Activated CD4-positive, CD25-positive, alpha-beta regulatory T cell treated with anti-CD3 and anti-CD28 coated beads, Interleukin-2, amount 50 U/mL, for 72 hours (primary cell): ENCODE measurements around the gene CBLN3.
"Not testable (repeated sequence)": the region's sequence is repeated elsewhere in the genome, so short reads cannot be mapped to it uniquely, and the experiment has no call there.

Experiments used
- DNase-seq: peaks from one replicate; pipeline ENCODE4 v3.0.0; 2021

Gene CBLN3

DNA sequence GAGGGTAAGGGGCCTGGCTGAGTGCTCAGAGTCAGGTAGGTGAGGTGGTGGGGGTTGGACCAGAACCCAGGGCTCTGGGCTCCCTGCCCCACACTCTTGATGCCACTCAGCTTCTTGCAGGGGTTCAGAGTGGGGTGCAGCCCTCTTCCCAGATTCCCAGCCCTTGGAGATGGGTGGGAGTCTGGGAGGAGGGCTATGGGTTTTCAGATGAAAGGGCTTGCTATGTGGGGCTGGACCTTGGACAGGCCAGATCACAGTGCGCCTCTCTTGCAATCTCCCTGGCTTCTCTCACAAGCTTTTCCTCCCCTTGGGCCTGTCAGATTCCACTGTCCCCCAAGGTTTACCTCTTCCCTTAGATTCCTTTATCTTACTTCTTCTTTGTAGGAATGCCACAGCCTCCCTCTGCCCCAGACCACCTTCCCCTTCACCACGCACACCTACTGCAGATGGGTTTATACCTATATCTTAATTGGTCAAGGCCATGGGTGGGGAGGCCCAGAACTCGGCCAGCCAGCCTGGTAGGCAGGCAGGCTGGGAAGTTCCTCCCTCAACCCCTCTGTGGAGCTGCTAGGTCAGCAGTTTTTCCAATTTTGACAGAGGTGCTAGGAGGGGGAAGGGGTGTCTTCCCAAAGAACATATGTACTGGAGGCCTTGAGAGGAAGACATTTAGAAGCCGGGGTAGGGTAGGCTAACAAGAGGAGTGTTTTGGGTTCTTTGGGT lies 29.3 kb downstream of the CBLN3 start:
- no peak for DNase-seq

DNA sequence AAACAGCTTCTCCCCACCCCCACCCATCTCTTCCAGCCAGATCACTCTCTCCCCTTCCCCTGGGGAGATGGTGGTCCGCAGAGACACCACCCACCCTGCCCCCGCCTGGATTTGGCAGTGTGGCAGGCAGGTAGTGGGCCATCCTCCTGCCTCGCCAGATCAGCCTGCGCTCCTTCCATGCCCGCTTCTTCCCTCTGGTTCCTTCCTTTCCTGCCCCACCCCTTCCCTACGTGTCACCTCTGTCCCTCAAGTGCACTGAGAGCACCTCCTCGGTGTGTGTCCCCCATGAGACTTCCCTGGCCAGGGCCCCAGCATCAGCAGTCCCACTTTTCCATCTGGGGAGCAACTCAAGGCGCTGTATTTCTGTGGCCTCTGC lies 30.0 kb downstream of the CBLN3 start:
- DNase-seq = no peak

DNA sequence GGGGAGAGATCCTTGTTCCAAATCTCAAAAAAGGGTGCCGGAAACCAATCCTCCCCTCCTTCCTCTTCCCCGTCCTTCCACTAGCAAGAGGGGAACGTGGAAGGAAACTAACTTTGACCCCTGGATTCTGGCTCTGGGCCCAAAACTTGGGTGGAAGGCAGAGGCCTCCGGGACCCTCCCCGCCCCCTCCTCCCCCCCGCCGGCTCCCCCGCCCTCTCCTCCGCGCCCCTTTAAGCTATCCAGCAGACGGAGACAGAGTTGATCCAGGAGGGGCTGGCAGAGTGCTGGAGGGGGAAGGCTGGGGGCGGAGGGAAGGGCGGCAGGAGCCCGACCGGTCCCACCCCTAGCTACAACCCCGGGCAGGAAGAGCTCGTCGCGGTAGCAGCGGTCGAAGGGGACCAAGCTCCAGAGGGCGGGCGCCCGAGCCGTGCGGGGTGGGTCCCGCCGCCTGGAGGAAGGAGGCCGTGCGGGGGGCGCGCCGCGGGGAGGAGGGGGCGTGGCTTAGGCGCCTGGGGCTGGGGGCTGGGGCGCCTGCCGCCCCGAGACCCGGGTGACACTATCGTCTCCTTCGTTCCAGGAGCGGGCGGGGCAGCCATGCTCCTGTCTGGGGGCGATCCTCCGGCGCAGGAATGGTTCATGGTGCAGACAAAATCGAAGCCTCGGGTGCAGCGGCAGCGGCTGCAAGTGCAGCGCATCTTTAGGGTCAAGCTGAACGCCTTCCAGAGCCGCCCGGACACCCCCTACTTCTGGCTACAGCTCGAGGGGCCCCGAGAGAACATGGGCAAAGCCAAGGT lies 30.6 kb downstream of the CBLN3 start, which contains the start of gene NYNRIN:
Gene NYNRIN, plus strand, starts transcription at position 351 of the 794 bp plus-strand sequence. Its CDS starts 244 bp downstream, at position 595.
- DNase-seq = no peak

DNA sequence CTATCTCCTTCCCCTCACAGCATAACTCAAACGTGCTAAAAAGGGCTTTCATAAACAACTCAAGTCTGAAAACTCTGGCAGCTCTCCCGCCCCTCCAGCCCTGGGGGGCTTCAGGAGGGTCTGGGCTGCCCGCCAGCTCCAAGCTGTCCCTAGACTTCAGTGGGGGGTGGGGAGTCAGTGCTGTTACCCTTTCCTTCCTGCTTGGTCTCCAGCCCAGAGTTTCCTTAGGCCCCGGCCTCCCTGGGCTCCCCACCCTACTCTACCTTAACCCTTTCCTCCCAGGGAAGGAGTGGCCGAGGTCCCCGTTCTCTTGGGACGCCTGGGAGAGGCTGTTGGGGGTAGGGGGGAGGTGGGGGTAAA lies 31.2 kb downstream of the CBLN3 start:
- DNase-seq = no peak

DNA sequence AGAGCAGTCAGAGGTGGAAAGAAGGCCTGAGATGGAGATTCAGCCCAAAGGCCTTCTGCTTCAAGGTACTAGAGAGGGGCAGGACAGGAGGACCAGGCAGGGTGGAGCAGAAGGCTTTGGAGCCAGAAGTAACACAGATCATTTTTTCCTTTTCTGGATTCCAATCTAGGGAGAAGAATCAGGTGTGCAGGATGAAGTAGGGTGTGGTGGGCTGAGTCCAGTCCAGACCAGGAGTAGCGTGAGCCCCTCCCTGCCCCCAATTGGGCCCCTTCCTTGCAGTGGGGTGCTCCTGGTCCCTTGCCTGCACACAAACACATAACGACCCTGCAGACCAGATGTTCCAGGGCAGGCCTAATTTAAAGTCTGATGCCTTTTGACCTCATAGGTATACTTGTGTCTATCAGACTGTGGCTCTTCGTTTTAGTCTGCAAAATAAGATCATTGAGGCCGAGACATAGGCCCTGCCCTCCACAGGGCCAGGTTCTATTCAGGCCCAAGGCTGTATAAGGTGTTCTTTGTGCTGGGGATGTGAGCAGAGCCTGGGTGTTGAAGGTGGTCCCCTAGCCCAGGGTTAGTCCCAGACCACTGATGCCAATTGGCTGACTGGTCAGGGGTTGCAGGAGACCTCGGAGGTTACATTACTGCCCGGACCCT lies 31.7 kb downstream of the CBLN3 start:
- DNase-seq = no peak

DNA sequence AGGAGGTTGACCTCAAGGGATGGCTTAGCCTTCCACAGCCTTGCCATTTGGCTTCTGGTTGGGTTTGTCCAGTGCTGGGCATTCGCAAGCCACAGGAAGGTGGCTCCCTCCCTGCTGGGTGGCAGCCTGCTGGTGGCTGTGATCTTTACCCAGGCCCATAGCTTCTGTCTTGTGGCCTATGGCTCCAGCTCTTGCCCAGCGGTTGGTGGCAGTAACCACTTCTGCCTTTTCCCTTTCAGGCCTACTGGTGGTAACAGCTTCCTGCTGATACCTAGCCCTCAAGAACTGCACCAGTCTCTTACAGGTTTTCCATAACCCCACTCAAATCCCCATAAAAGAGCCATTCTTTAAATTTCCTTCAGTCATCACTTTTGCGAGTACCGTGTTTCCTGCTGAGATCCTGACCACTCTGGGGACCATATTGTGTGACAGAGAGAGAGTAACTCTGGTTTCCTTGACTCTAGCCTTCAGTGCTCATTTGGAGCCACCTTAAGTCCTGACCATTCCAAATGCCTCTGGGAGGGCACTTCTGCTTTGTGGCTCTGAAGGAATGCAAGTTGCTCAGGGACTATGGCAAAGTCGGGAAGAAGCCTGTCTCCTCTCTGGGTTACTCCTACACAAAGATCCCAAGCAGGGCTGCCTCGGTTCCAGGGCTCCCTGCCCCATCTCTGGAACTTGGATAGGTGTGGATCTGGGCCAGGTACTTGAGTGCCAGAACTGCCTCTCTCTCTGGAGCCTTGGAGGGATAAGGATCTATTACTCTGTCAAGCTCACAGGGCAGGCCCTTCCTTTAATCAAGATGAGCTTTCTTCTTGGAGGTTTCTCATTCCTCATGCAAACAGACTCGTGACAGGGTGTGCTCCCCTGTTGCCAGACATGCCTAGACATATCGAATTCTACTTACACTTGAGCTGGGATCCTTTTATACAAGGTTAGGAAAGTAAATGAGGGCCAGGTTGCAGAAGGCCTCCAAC lies 33.6 kb downstream of the CBLN3 start:
- DNase-seq = no peak

DNA sequence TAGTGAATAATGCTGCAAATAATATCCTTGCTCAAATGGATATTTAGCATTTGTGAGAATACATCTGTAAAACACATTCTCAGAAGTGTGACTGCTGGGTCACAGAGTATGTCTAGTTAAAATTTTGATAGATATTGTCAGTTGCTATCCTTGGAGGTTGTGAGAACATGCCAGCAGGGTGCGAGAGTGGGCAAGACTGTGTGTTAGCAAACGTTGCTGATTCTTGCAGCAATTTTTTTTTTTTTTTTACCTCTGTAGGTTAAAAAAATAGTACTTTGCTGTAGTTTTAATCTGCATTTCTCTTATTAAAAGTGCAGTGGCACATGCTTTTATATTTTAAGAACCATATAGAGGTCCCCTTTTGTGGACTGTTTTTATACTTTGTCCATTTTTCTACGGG lies 35.2 kb downstream of the CBLN3 start:
- DNase-seq = no peak

DNA sequence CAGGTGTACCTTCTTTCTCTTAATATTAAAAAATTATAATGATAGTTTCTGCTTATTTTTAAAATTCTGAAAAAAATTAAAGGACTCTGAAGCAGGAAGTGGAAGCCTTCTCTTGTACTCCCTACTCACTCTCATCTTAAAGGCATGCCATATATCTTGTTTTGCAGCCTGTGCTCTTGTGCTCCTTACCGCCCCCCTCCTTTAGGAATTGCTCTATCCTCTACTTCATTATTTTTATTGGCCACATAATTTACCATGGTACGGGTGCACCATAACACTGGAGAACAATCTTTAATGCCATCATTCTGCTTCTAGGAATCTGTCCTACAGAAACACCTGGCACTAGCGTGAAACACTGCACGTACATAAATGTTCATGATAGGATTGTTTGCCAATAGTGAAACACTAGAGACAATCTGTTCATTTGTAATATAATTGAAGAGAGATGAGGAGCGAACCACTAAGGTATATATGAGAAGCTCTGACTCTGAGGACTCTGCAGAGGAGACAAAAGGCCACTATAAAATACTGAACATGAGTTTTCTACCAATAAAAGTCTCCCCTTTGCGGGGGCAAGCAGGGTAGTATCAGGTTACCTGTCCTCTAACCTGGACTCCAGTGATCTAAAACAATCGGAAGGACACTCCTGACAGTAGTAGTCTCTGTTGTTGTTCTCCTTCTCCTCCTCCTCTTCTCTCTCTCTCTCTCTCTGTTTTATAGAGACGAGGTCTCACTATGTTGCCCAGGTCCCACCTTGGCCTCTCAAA lies 37.0 kb downstream of the CBLN3 start:
- no peak for DNase-seq

DNA sequence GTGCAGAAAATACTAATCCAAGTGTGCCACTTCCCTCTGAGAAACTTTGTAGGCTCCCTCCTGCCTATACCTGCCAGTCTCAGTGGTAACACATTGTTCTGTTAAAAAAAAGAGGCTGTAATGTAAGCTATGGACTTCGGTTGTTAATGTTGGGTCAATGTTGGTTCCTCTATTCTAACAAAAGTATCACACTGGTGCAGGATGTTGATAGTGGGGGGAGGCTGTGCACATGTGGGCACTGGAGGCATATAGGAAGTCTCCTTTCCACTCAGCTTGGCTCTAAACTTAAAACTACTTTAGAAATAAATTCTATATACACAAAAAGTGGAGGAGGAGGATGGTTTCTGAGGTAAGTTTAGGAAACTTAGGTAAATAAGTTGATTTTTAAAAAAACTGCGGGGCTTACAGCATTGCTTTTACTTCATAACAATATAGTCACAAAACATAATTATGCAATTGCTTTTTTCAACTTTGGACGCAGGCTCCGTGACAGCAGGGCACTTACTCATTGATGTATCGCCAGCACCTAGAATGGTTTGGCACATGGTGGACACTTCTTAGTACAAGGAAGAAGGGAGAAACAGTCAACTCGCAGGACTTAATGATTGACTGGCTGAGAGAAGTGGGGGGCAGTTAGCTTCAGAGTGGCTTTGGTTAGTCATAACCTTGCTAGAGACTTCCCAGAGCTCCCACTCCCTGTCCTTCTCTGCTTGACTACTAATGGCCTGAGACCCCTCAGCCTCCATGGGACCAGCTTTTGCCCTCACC lies 38.6 kb downstream of the CBLN3 start:
- no peak for DNase-seq

DNA sequence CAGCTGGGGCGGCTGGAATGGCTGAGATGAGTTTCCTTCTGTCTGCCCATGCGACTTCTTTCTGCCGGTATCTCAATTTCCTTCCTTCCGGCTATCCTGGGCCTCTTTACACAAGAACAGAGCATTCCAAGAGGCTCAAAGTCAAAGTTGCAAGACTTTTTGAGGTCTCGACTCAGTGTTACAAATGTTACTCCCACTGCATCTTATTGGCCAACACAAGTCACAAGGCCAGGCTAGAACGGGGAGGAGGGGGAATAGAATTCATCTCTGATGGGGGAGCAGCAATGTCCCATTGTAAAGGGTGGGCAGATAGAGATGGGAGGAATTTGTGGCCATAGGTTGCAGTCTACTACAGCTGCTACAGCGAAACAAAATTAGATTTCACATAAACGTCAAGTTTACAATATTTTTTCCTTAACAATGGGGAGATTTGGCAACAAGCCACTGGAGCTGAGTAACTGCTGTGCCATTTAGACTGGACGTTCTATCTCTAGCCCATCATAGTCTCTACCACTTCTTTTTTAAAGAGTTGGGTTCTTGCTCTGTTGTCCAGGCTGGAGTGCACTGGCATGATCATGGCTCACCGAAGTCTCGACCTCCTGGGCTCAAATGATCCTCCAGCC lies 40.1 kb downstream of the CBLN3 start:
- DNase-seq = no peak

DNA sequence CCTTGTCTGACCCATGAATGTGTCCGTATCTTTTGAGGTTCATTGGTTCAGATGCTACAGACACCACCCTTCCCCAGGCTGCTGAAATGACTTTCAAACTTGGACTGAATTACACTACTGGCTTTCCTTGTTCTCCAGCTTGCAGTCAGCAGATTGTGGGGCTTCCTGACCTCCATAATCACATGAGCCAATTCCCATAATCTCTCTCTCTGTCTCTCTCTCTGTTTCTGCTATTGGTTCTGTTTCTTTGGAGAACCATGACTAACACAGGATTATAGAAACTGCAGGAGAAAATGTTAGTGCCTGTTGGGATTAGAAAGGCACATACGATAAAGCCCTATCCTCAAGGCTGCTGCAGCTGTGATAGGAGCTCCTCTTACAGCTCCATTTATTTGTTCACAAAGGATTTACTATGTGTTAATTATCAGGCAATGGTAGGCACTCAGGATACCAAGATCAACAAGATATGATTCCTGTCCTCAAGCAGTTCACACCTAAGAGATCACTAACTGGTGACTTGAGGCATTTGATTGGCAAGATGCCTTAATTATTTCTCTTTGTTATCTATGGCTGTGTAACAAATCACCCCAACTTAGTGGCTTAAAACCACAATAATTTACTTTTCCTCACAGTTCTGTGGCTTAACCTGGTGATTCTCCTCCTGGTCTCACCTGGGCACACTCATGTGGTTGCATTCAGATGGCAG lies 40.8 kb downstream of the CBLN3 start:
- DNase-seq = no peak

DNA sequence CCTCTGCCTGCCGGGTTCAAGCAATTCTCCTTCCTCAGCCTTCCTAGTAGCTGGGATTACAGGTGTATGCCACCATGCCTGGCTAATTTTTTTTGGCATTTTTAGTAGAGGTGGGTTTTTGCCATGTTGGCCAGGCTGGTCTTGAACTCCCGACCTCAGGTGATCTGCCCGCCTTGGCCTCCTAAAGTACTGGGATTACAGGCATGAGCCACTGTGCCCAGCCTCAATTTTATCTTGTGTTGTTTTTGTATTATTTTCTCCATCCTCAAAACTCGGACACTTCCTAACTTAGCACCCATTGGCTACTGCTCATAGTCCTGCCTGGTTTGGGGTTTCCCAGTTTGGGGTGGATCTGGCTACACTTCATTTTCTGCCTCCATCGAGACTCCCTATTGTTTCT lies 41.9 kb downstream of the CBLN3 start:
- not testable (repeated sequence) for DNase-seq

DNA sequence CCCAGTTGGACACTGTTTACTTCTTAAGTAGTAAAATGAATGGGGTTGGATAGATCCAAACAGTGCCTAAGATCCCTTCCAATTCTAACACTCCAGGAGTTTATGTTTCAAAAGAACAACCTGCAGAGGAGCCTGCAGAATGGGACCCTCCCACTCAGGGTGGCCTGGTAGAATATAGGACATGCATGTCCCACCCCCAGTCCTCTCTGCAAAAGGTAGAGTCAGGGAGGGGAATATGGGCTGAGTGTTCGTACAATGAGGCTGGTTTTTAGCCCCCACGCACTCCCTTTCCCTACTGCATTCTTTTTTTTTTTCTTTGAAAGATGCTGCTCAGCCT lies 42.5 kb downstream of the CBLN3 start:
- DNase-seq = no peak

DNA sequence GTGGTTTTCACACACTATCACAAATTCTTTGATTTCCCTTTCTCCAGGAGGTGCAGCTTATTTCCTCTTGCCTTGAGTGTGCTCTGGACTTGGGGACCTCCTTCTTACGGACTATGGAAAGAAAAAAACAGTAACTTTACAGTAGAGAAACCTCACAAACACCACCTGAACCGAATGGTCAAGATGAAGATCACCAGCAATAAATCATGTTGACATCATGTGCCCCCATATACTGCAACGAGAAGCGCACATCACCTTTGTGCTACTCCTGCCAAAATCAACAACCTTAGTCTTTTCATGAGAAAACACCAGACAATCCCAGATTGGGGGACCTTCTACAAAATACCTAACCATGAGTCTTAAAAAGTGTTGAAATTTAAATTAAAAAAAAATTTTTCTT lies 43.9 kb downstream of the CBLN3 start:
- no peak for DNase-seq

DNA sequence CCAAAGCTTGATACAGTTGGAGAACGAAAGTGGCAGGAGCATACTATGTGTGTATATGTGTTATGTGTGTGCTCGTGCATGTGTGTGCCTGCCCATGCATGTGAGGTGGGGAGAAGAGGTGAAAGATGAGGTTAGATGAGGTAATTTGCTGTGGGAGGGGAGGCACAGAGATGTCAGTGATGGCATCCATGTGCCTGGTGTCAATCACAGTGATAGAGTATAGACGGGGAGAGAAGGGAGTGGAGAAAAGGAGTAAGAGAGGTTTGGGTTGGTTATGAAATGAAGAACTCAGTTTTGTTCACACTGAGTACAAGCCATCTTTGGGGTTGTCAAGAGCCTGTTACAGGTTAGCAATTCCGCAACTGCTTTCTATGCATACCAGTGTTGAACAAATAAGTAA lies 45.3 kb downstream of the CBLN3 start:
- DNase-seq = no peak

DNA sequence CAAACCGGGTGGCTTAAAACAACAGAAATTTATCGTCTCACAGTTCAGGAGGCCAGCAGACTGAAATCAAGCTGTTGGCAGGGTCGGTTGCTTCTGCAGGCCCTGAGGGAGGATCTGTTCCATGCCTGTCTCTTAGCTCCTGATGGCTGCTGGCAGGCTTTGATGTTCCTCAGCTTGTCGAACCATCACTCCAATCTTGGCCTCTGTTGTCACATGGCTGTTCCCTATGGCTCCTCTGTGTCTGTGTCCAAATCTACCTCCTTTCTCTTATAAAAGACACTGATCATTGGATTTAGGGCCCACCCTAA lies 47.5 kb downstream of the CBLN3 start:
- DNase-seq = no peak

DNA sequence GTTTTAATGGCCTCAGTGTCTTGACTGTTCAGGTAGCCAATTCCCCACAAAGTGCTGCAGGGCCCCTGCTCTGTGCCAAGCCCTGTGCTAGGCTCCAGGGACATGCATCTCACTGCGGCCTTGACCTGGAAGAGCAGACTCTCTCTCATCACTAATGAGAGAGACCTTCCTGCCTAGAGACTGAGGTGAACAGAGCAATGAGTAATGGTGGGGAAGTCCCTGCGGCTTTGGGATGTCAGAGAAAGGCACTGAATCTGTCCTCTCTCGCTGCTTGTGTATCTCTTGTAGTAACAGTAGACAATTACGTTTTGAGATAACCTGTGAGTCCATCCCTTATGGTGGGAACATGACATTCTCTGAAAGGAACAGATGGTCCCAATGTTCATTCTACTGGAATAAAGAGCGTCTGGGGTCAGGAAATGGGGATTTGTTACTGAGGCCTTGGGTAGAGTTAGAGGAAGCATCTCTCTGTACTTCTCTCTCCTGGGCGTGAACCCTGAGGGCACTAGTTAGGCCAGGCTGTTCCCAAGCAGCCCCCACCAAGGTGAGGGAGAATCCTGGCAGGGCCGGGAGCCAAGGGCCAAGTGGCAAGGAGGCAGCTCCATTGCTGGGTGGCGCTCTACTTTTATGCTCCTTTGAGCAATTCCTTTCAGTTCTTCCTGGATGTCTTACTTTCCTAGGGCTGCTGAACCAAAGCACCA lies 48.0 kb downstream of the CBLN3 start:
- no peak for DNase-seq

DNA sequence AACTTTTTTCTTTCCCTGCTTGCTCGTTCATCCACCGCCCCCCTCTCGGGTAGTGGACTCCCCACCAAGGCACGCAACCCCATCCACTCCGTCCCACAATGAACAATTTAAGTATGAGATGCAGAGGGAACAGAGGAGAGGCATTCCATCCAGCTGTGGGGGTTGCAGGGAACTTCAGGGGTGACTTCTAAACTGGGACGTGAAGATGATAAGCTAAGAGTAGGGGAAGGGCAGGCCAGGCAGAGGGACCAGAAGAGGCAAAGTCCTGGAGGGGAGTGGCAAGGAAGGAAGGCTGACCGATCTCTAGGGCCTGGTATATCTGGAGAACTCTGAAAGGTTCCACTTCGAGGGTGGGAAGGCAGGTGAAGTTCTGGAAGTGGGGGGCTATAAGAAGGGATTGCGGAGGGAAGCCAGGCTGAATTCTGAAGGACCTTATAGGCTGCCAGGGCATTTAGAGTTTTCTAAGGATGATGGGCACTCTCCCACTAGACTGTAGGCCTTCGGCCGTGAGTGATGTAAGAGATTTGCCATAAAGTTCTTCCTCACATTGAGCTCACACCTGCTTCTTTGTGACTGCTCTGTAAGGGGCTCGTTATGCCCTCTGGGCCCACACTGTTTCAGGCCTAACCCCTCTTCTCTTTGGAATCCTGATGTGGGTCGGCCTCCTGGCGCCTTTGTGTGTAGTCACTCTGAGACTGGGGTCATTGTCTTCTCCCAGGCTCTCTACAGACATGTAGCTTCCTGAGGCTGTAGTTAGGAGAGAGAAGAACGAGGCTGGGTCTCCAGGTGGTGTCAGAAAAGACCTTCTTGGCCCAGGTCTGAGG lies 49.3 kb downstream of the CBLN3 start:
- no peak for DNase-seq
